Endothelial cell of umbilical vein (primary cell): ENCODE results near the gene SSH3. TPM values are rescaled to one million over a fixed set of nuclear protein-coding genes. Genes with fewer than 3 reads are reported as not detected.

ENCODE experiments used
- BruUV-seq: library from RNA; stranded (reverse); fragments of 400-500 nt; replicated peaks from 2 replicates; lab custom pipeline; 2021; lab: Mats Ljungman, UMichigan
- CTCF ChIA-PET: fragments of 300-600, 350-600 bp; sonication (Branson Sonifier 250); formaldehyde crosslinking; loops from one replicate; lab custom pipeline; 2021; ENCODE audit warnings: antibody characterized with exemption, inconsistent platforms; lab: Charles Lee
- POLR2A ChIA-PET: fragments of 300-600, 350-600 bp; sonication (Branson Sonifier 250); formaldehyde crosslinking; loops from one replicate; lab custom pipeline; 2021; ENCODE audit warnings: antibody characterized with exemption, inconsistent platforms; lab: Charles Lee
- DNase-seq: peaks from one replicate; pipeline ENCODE4 v3.0.0-alpha.2; 2011; ENCODE audit warnings: low read depth, low spot score
- FAIRE-seq: peaks from 2 replicates; lab custom pipeline; 2011; peaks lifted over from hg19 to GRCh38; lab: Jason Lieb, UNC
- H2AFZ ChIP-seq: 2 replicates; pipeline ENCODE4 v1.6.0; 2012; ENCODE audit warnings: low read depth, low read length, control low read depth, inconsistent platforms
- H3K27ac ChIP-seq: 2 replicates; pipeline ENCODE4 v1.5.1; 2011; ENCODE audit warnings: low read depth, mild to moderate bottlenecking, control low read depth, low read length, moderate library complexity; ENCODE audit not compliant: insufficient read depth
- H3K27me3 ChIP-seq, 2 experiments: 2 replicates each; pipeline versions ENCODE4 v1.6.0 to v1.6.1; 2011; ENCODE audit warnings: low read length in 2 of 2, mixed read lengths in 1 of 2; ENCODE audit not compliant: control insufficient read depth in 2 of 2, insufficient read depth in 2 of 2
- H3K36me3 ChIP-seq, 2 experiments: 2 replicates in 1 of 2; 3 replicates in 1 of 2; pipeline ENCODE4 v1.5.1; 2011; ENCODE audit warnings: low read length in 2 of 2, mild to moderate bottlenecking in 1 of 2, moderate library complexity in 1 of 2; ENCODE audit not compliant: control insufficient read depth in 2 of 2, insufficient read depth in 2 of 2; ENCODE audit errors: extremely low read depth in 1 of 2
- H3K4me1 ChIP-seq: 3 replicates; pipeline ENCODE4 v1.5.1; 2011; ENCODE audit warnings: mild to moderate bottlenecking, low read length; ENCODE audit not compliant: control insufficient read depth, insufficient read depth; ENCODE audit errors: extremely low read depth
- H3K4me2 ChIP-seq: 2 replicates; pipeline ENCODE4 v1.6.1; 2011; ENCODE audit warnings: low read length, control low read depth, mixed read lengths; ENCODE audit not compliant: insufficient read depth
- H3K4me3 ChIP-seq, 3 experiments: fragments of 200-600 bp in 1 of 3; sonication (generic), shearing (Covaris generic) in 1 of 3; replicated peaks in 1 of 3; 2 replicates each; pipeline ENCODE4 v1.5.1; 2011 to 2016; ENCODE audit warnings: control low read depth in 3 of 3, low read length in 3 of 3, mild to moderate bottlenecking in 2 of 3, inconsistent platforms in 1 of 3, low read depth in 1 of 3, moderate library complexity in 1 of 3; ENCODE audit not compliant: insufficient read depth in 1 of 3
- H3K79me2 ChIP-seq: 2 replicates; pipeline ENCODE4 v1.6.0; 2012; ENCODE audit warnings: low read length, inconsistent platforms; ENCODE audit not compliant: control insufficient read depth, insufficient read depth
- H3K9ac ChIP-seq: replicated peaks from 2 replicates; pipeline ENCODE3; 2011; ENCODE audit warnings: low read length, control low read depth; ENCODE audit not compliant: insufficient read depth; ENCODE audit errors: extremely low read depth
- H3K9me1 ChIP-seq: replicated peaks from 3 replicates; pipeline ENCODE4 v1.6.0; 2011; ENCODE audit warnings: mild to moderate bottlenecking, low read length; ENCODE audit not compliant: control insufficient read depth, insufficient read depth; ENCODE audit errors: extremely low read depth
- H3K9me3 ChIP-seq: replicated peaks from 2 replicates; pipeline ENCODE4 v1.5.1; 2012; ENCODE audit warnings: low read length, inconsistent platforms; ENCODE audit not compliant: control insufficient read depth, insufficient read depth
- H4K20me1 ChIP-seq: replicated peaks from 2 replicates; pipeline ENCODE3; 2011; ENCODE audit warnings: mild to moderate bottlenecking, low read length; ENCODE audit not compliant: control insufficient read depth, insufficient read depth; ENCODE audit errors: extremely low read depth
- EZH2 ChIP-seq: IDR thresholded peaks from 2 replicates; pipeline ENCODE4 v1.6.1; 2012; ENCODE audit warnings: borderline replicate concordance, low read depth, mild to moderate bottlenecking, moderate library complexity, low read length, inconsistent platforms; ENCODE audit not compliant: severe bottlenecking
- FOS ChIP-seq: IDR thresholded peaks from 2 replicates; pipeline ENCODE4 v1.6.1; 2011; ENCODE audit warnings: mild to moderate bottlenecking, low read length, moderate library complexity, borderline replicate concordance; ENCODE audit not compliant: insufficient read depth
- JUN ChIP-seq: IDR thresholded peaks from 2 replicates; pipeline ENCODE4 v1.6.1; 2011; ENCODE audit warnings: borderline replicate concordance, low read depth; ENCODE audit not compliant: insufficient read length, insufficient read depth
- MYC ChIP-seq: IDR thresholded peaks from one replicate; pipeline ENCODE4 v1.6.1; 2011; ENCODE audit warnings: mild to moderate bottlenecking, low read depth, low read length
- POLR2A ChIP-seq: IDR thresholded peaks from 2 replicates; pipeline ENCODE4 v1.6.1; 2012; ENCODE audit warnings: low read depth, mild to moderate bottlenecking, control low read depth, low read length
- POLR2AphosphoS5 ChIP-seq: IDR thresholded peaks from 2 replicates; pipeline ENCODE4 v1.6.1; 2012; ENCODE audit warnings: low read depth, mild to moderate bottlenecking, control low read depth, low read length, moderate library complexity; ENCODE audit not compliant: insufficient read depth
- dilution Hi-C: fragments of 300-500 bp; cut with MboI; formaldehyde crosslinking; loops from one replicate; pipeline ENCODE4 v1.15.0; 2019; ENCODE audit warnings: low sequenced_read_pairs; ENCODE audit not compliant: extremely low pct_ligation_motif_present
- intact Hi-C: fragments of 100-400 bp; cut with micrococcal nuclease; formaldehyde crosslinking; loops from one replicate; pipeline ENCODE4 v1.10.0; 2022
- polyA plus RNA-seq, 4 experiments: library from polyadenylated mRNA; depleted of rRNA in 3 of 4; stranded (reverse) in 3 of 4; unstranded in 1 of 4; fragments of >200 nt; gene quantifications; 2 replicates each; pipeline versions ENCODE4 v1.2.1 to v1.2.3, GENCODE V29; 2011 to 2012; ENCODE audit warnings: missing spikeins in 1 of 4
- total RNA-seq: library from RNA; stranded (reverse); gene quantifications from 2 replicates; pipeline ENCODE4 v1.2.3, GENCODE V29; 2021
- TF ChIP-seq, protein P1 (sequence below), 2 donors: IDR thresholded peaks; 1 replicate in 1 of 2; 2 replicates in 1 of 2; pipeline ENCODE4 v1.5.1; 2011; ENCODE audit warnings: low read length in 2 of 2, mild to moderate bottlenecking in 2 of 2, moderate library complexity in 2 of 2, control low read depth in 1 of 2, inconsistent platforms in 1 of 2, low read depth in 1 of 2; ENCODE audit not compliant: insufficient read depth in 1 of 2; ENCODE audit errors: extremely low read depth in 1 of 2
- TF ChIP-seq, protein P2 (sequence below): IDR thresholded peaks from 2 replicates; pipeline ENCODE4 v1.6.1; 2011; ENCODE audit not compliant: insufficient read depth, insufficient read length

SSH3 gene
- total and polyA plus RNA-seq, 2 donors (not counting 3 experiments of a cell fraction or from before 2014, with no cell fraction given) = 14.3 to 16.5 TPM

DNA sequence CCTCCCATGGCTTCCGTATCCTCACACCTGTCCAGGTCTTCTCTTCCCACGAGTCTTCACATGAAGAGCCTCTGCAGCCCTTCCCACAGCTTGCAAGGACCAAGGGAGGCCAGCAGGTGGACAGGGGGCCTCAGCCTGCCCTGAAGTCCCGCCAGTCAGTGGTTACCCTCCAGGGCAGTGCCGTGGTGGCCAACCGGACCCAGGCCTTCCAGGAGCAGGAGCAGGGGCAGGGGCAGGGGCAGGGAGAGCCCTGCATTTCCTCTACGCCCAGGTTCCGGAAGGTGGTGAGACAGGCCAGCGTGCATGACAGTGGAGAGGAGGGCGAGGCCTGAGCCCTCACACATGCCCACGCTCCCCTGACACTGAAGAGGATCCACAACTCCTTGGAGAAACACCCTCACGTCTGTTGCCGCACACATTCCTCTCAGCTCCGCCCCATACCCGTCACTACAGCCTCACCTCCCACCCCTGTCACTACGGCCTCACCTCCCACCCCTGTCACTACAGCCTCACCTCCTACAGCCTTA is 8.3 kb downstream of the SSH3 start:
- intact Hi-C loops = no loop called here
- H3K9ac ChIP-seq = no peak overlapping the region

More for the DNA sequence above, 8.3 kb downstream of the SSH3 start:
- Histone ChIP-seq H3K4me2 (no peak overlapping the region), H3K4me1 (no peaks in the 10 kb centered on the region), H2AFZ (no peak overlapping the region), H3K9me1 (no peaks in the 10 kb centered on the region), H4K20me1 (no peaks in the 10 kb centered on the region), H3K27me3 (no peaks in the 10 kb centered on the region), H3K27ac (no peak overlapping the region), H3K79me2 (no peaks in the 10 kb centered on the region), H3K9me3 (no peaks in the 10 kb centered on the region), H3K36me3 (peaks cover 0 to 2% of the 10 kb centered on the region in 2 experiments), H3K4me3 (no peak overlapping the region)
- CTCF ChIA-PET = interaction anchor here (1.5 kb wide), 1 partner anchor 45 kb away, joined by 4 read pairs; no protein-coding TSS in a partner anchor
- no TSS peak for BruUV-seq
- POLR2A ChIA-PET = no interaction called here
- FAIRE-seq = no peak
- no peak for TF ChIP-seq POLR2A
- no peak for TF ChIP-seq EZH2
- no peak for TF ChIP-seq FOS
- no peak for TF ChIP-seq POLR2AphosphoS5
- no peak for TF ChIP-seq JUN
- TF ChIP-seq MYC = no peak
- TF ChIP-seq, protein P1, sequence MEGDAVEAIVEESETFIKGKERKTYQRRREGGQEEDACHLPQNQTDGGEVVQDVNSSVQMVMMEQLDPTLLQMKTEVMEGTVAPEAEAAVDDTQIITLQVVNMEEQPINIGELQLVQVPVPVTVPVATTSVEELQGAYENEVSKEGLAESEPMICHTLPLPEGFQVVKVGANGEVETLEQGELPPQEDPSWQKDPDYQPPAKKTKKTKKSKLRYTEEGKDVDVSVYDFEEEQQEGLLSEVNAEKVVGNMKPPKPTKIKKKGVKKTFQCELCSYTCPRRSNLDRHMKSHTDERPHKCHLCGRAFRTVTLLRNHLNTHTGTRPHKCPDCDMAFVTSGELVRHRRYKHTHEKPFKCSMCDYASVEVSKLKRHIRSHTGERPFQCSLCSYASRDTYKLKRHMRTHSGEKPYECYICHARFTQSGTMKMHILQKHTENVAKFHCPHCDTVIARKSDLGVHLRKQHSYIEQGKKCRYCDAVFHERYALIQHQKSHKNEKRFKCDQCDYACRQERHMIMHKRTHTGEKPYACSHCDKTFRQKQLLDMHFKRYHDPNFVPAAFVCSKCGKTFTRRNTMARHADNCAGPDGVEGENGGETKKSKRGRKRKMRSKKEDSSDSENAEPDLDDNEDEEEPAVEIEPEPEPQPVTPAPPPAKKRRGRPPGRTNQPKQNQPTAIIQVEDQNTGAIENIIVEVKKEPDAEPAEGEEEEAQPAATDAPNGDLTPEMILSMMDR (IDR thresholded peaks at IDR 0.05; ENCODE audit: extremely low read depth in 1 of 2, insufficient read depth in 1 of 2, low read depth in 1 of 2, low read length in 2 of 2) = no peak
- TF ChIP-seq, protein P2, sequence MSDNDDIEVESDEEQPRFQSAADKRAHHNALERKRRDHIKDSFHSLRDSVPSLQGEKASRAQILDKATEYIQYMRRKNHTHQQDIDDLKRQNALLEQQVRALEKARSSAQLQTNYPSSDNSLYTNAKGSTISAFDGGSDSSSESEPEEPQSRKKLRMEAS = no peak
- dilution Hi-C loops = no loop called here
- no peak for DNase-seq
